PC-9 (cell line): ENCODE measurements around the gene BLOC1S4. TPM values are rescaled to one million over a fixed set of nuclear protein-coding genes. Genes with fewer than 3 reads are reported as not detected.

Source experiments
- BruUV-seq: library from RNA; stranded (reverse); fragments of 400-500 nt; replicated peaks from 2 replicates; lab custom pipeline; 2021; lab: Mats Ljungman, UMichigan
- CTCF ChIA-PET: fragments of 300-600 bp; sonication (Branson Sonifier 250); formaldehyde crosslinking; loops from one replicate; lab custom pipeline; 2022; ENCODE audit warnings: antibody characterized with exemption; lab: Charles Lee
- POLR2A ChIA-PET: fragments of 300-600 bp; sonication (Branson Sonifier 250); formaldehyde crosslinking; loops from one replicate; lab custom pipeline; 2022; ENCODE audit warnings: antibody characterized with exemption; ENCODE audit not compliant: unreplicated experiment; lab: Charles Lee
- DNase-seq, 2 experiments: peaks; one replicate each; pipeline versions ENCODE4 v3.0.0 to v3.0.0-alpha.2; 2015 to 2022; ENCODE audit warnings: mixed read lengths in 1 of 2
- H2AFZ ChIP-seq: fragments of 200-600 bp; sonication (generic); 2 replicates; pipeline ENCODE4 v1.8.1; 2017; ENCODE audit warnings: antibody characterized with exemption
- H3F3A ChIP-seq: fragments of 200-600 bp; sonication (generic); 2 replicates; pipeline ENCODE4 v1.8.1; 2017; ENCODE audit warnings: antibody characterized with exemption, mild to moderate bottlenecking, low read depth; ENCODE audit not compliant: insufficient read depth
- H3K27ac ChIP-seq: fragments of 200-600 bp; sonication (generic); 2 replicates; pipeline ENCODE4 v1.6.1; 2016; ENCODE audit warnings: mixed run types
- H3K27me3 ChIP-seq: fragments of 200-600 bp; sonication (generic); 2 replicates; pipeline ENCODE4 v1.6.1; 2016; ENCODE audit warnings: low read depth, mixed run types; ENCODE audit not compliant: insufficient read depth
- H3K36me3 ChIP-seq: fragments of 200-600 bp; sonication (generic); 2 replicates; pipeline ENCODE4 v1.6.1; 2016; ENCODE audit warnings: low read depth, mixed run types
- H3K4me1 ChIP-seq: fragments of 200-600 bp; sonication (generic); replicated peaks from 2 replicates; pipeline ENCODE4 v1.6.1; 2016; ENCODE audit warnings: mixed run types; ENCODE audit not compliant: insufficient read depth
- H3K4me2 ChIP-seq: fragments of 200-600 bp; sonication (generic); 2 replicates; pipeline ENCODE4 v1.6.1; 2017; ENCODE audit warnings: mixed run types
- H3K4me3 ChIP-seq: fragments of 200-600 bp; sonication (generic); 2 replicates; pipeline ENCODE4 v1.6.1; 2016; ENCODE audit warnings: mixed run types
- H3K79me2 ChIP-seq: fragments of 200-600 bp; sonication (generic); 2 replicates; pipeline ENCODE4 v1.6.1; 2017; ENCODE audit warnings: low read depth, mixed run types
- H3K9me2 ChIP-seq: fragments of 200-600 bp; sonication (generic); 2 replicates; pipeline ENCODE4 v1.8.1; 2017; ENCODE audit warnings: mild to moderate bottlenecking; ENCODE audit not compliant: insufficient read depth
- H3K9me3 ChIP-seq: fragments of 200-600 bp; sonication (generic); 2 replicates; pipeline ENCODE4 v1.8.1; 2016; ENCODE audit warnings: low read depth; ENCODE audit not compliant: insufficient read depth
- H4K20me1 ChIP-seq: fragments of 200-600 bp; sonication (generic); 2 replicates; pipeline ENCODE4 v1.8.1; 2017; ENCODE audit not compliant: insufficient read depth
- EZH2 ChIP-seq: fragments of 200-600 bp; sonication (generic); IDR thresholded peaks from 2 replicates; pipeline ENCODE4 v1.8.0; 2017; ENCODE audit warnings: antibody characterized with exemption, low read depth
- intact Hi-C: fragments of 100-400 bp; cut with micrococcal nuclease; formaldehyde crosslinking; loops from one replicate; pipeline ENCODE4 v1.10.0; 2022; ENCODE audit not compliant: unreplicated experiment
- total RNA-seq: library from RNA; stranded (reverse); gene quantifications from 2 replicates; pipeline ENCODE4 v1.2.3, GENCODE V29; 2021
- TF ChIP-seq, protein P1 (sequence below): fragments of 200-600 bp; sonication (generic); conservative IDR thresholded peaks from 2 replicates; pipeline ENCODE4 v1.6.1; 2017; ENCODE audit warnings: mixed run types, antibody characterized with exemption, mild to moderate bottlenecking, moderate library complexity

Gene BLOC1S4
- total RNA-seq, 1 experiment from 2014 or later, result 11.7 TPM

DNA sequence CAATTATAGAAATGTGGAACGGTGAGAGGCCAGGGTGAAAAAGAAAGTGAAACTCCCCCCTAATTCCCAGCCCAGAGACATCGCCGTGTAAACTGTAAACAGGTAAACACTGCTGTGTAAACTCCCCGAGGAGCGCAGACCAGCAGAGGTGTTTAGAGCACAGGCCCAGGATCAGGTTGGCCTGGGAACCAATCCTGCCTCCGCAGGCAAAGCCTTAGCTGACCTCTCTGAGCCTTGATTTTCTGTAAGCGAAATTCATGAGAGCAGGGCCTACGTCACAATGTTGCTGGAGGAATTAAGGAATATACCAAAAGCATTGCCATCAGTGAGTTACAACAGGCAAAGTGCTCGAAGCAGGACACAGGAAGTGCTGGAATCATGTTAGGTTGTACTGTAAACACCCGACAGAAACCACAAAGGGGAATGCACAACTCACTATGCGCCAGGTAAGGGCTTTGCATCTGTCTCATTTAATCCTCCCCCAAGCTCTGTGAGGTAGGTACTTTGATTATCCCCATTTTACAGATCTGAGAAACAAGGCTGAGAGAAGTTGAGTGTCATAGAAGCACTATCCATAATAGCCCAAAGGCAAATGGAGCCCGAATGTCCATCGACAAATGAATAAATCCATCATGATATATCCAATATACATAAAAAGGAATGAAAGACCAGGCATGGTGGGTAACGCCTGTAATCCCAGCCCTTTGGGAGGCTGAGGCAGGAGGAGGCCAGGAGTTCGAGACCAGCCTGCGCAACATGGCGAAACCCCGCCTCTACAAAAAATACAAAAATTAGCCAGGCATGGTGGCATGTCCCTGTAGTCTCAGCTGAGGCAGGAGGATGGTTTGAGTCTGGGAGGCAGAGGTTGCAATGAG lies 35.9 kb downstream of the BLOC1S4 start:
- TF ChIP-seq EZH2, result no peak
- TF ChIP-seq, protein P1, sequence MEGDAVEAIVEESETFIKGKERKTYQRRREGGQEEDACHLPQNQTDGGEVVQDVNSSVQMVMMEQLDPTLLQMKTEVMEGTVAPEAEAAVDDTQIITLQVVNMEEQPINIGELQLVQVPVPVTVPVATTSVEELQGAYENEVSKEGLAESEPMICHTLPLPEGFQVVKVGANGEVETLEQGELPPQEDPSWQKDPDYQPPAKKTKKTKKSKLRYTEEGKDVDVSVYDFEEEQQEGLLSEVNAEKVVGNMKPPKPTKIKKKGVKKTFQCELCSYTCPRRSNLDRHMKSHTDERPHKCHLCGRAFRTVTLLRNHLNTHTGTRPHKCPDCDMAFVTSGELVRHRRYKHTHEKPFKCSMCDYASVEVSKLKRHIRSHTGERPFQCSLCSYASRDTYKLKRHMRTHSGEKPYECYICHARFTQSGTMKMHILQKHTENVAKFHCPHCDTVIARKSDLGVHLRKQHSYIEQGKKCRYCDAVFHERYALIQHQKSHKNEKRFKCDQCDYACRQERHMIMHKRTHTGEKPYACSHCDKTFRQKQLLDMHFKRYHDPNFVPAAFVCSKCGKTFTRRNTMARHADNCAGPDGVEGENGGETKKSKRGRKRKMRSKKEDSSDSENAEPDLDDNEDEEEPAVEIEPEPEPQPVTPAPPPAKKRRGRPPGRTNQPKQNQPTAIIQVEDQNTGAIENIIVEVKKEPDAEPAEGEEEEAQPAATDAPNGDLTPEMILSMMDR, result no peak
- peak overlapping the region; percentile 13; the same call in 1 of the 2 replicates for H3K4me3 ChIP-seq
- no peaks in the 10 kb centered on the region for H3K27me3 ChIP-seq
- DNase-seq, result peak in 1 of 2 experiments; percentile 55
- ChIA-PET POLR2A (interaction anchor here (0.6 to 0.7 kb wide), 3 partner anchors 21 to 48 kb away, joined by 3 to 4 read pairs (median 3); no protein-coding TSS in a partner anchor), CTCF (no interaction called here)
- no peaks in the 10 kb centered on the region for H3K9me3 ChIP-seq
- no peaks in the 10 kb centered on the region for H3K79me2 ChIP-seq
- intact Hi-C loops, result loop anchor here (1.0 kb wide), 1 partner anchor 21 kb away; no protein-coding TSS in a partner anchor
- no TSS peak for BruUV-seq
- peak overlapping the region; percentile 95 for H3K4me2 ChIP-seq
- H2AFZ ChIP-seq, result peak overlapping the region; percentile 73
- peaks cover 84% of the 10 kb centered on the region for H3K4me1 ChIP-seq
- peak overlapping the region; percentile 96 for H3K27ac ChIP-seq
- no peaks in the 10 kb centered on the region for H4K20me1 ChIP-seq
- peaks cover 32% of the 10 kb centered on the region for H3F3A ChIP-seq
- H3K9me2 ChIP-seq, result no peaks in the 10 kb centered on the region
- H3K36me3 ChIP-seq, result no peaks in the 10 kb centered on the region

DNA sequence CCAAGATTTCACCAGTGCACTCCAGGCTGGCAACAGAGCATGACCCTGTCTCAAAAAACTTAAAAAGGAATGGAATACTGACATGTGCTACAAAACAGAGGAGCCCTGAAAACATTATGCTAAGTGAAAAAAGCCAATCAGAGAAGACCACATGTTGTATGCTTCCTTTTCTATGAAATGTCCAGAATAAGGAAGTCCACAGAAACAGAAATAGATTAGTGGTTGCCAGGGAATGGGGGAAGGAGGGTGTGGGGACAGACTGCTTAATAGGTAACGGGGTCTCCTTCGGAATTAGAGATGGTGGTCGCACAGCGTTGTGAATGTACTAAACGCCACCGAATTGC lies 36.5 kb downstream of the BLOC1S4 start:
- peak overlapping the region; percentile 96 for H3K27ac ChIP-seq
- peaks cover 32% of the 10 kb centered on the region for H3F3A ChIP-seq
- H3K4me3 ChIP-seq, result no peak overlapping the region; the same call in 1 of the 2 replicates
- H2AFZ ChIP-seq, result no peak overlapping the region
- no peaks in the 10 kb centered on the region for H3K9me3 ChIP-seq
- BruUV-seq, result no TSS peak
- ChIA-PET POLR2A (no interaction called here), CTCF (no interaction called here)
- DNase-seq, result peak in 1 of 2 experiments; percentile 25
- H3K4me2 ChIP-seq, result peak overlapping the region; percentile 95
- peaks cover 78% of the 10 kb centered on the region for H3K4me1 ChIP-seq
- no peak for TF ChIP-seq EZH2
- TF ChIP-seq, protein P1, result no peak
- H3K36me3 ChIP-seq, result no peaks in the 10 kb centered on the region
- no peaks in the 10 kb centered on the region for H3K9me2 ChIP-seq
- H3K27me3 ChIP-seq, result no peaks in the 10 kb centered on the region
- intact Hi-C loops, result no loop called here
- H3K79me2 ChIP-seq, result no peaks in the 10 kb centered on the region
- no peaks in the 10 kb centered on the region for H4K20me1 ChIP-seq

GRCh38 chr4:6753103-6753560 lies 37.2 kb downstream of the BLOC1S4 start:
- Histone ChIP-seq H4K20me1 (no peaks in the 10 kb centered on the region), H3K27me3 (no peaks in the 10 kb centered on the region), H3K9me2 (no peaks in the 10 kb centered on the region), H3K9me3 (no peaks in the 10 kb centered on the region), H3K4me1 (peaks cover 71% of the 10 kb centered on the region), H3K79me2 (no peaks in the 10 kb centered on the region), H2AFZ (peak overlapping the region; percentile 64; the same call in 1 of the 2 replicates), H3K27ac (peak overlapping the region; percentile 96), H3F3A (peaks cover 32% of the 10 kb centered on the region), H3K36me3 (no peaks in the 10 kb centered on the region), H3K4me2 (peak overlapping the region; percentile 95), H3K4me3 (peak overlapping the region; percentile 63)
- peak; percentile 82 for DNase-seq
- intact Hi-C loops, result no loop called here
- BruUV-seq, result no TSS peak
- TF ChIP-seq, protein P1, result no peak
- no peak for TF ChIP-seq EZH2
- POLR2A ChIA-PET, result interaction anchor here (0.6 kb wide), 1 partner anchor 20 kb away, joined by 8 read pairs; no protein-coding TSS in a partner anchor
- CTCF ChIA-PET, result no interaction called here
